ENCODE results near the gene PRPF31. TPM values are rescaled to one million over a fixed set of nuclear protein-coding genes. Genes with fewer than 3 reads are reported as not detected.

PRPF31 gene
- total RNA-seq, 2 experiments from 2014 or later: 67.5 to 71.8 TPM

GRCh38 chr19:54121259-54121658 lies 5.7 kb downstream of the PRPF31 start:
- CTCF ChIA-PET: no interaction called here

GRCh38 chr19:54123682-54124081 lies 8.1 kb downstream of the PRPF31 start:
- no peak overlapping the region for H3K27ac Mint-ChIP-seq
- no peak for DNase-seq
- H3K4me3 Mint-ChIP-seq: no peak overlapping the region
- H3K4me1 Mint-ChIP-seq (ENCODE audit: low read depth): no peaks in the 10 kb centered on the region
- peaks cover 29% of the 10 kb centered on the region for H3K36me3 Mint-ChIP-seq (ENCODE audit: low read depth)
- no peaks in the 10 kb centered on the region for H3K9me3 Mint-ChIP-seq
- CTCF ChIA-PET: no interaction called here
- intact Hi-C loops (cut with micrococcal nuclease): no loop called here
- no peaks in the 10 kb centered on the region for H3K27me3 Mint-ChIP-seq (ENCODE audit: low read depth)

More at GRCh38 chr19:54121259-54121658, 5.7 kb downstream of the PRPF31 start:
- H3K36me3 Mint-ChIP-seq (ENCODE audit: low read depth): peaks cover 22% of the 10 kb centered on the region
- DNase-seq: no peak
- intact Hi-C loops (cut with micrococcal nuclease): no loop called here
- no peak overlapping the region for H3K27ac Mint-ChIP-seq
- H3K27me3 Mint-ChIP-seq (ENCODE audit: low read depth): no peaks in the 10 kb centered on the region
- H3K4me3 Mint-ChIP-seq: no peak overlapping the region
- H3K4me1 Mint-ChIP-seq (ENCODE audit: low read depth): peaks cover 13% of the 10 kb centered on the region
- no peaks in the 10 kb centered on the region for H3K9me3 Mint-ChIP-seq

- CTCF ChIA-PET: no interaction called here
- DNase-seq: no peak
- H3K27me3 Mint-ChIP-seq (ENCODE audit: low read depth): no peaks in the 10 kb centered on the region
- no peak overlapping the region for H3K4me3 Mint-ChIP-seq
- H3K27ac Mint-ChIP-seq: no peak overlapping the region
- peaks cover 30% of the 10 kb centered on the region for H3K36me3 Mint-ChIP-seq (ENCODE audit: low read depth)
- H3K9me3 Mint-ChIP-seq: no peaks in the 10 kb centered on the region
- no peaks in the 10 kb centered on the region for H3K4me1 Mint-ChIP-seq (ENCODE audit: low read depth)
- intact Hi-C loops (cut with micrococcal nuclease): no loop called here
Observed at GRCh38 chr19:54124393-54124792, 8.8 kb downstream of the PRPF31 start.

- Mint-ChIP-seq H3K27me3 (ENCODE audit: low read depth) (no peaks in the 10 kb centered on the region), H3K9me3 (no peaks in the 10 kb centered on the region), H3K4me3 (no peak overlapping the region), H3K27ac (no peak overlapping the region), H3K4me1 (ENCODE audit: low read depth) (no peaks in the 10 kb centered on the region), H3K36me3 (ENCODE audit: low read depth) (peaks cover 28% of the 10 kb centered on the region)
- CTCF ChIA-PET: no interaction called here
- no peak for DNase-seq
- intact Hi-C loops (cut with micrococcal nuclease): no loop called here
Observed at GRCh38 chr19:54125713-54126112, 10.2 kb downstream of the PRPF31 start.

- Mint-ChIP-seq H3K27me3 (ENCODE audit: low read depth) (no peaks in the 10 kb centered on the region), H3K4me3 (no peak overlapping the region), H3K9me3 (no peaks in the 10 kb centered on the region), H3K4me1 (ENCODE audit: low read depth) (no peaks in the 10 kb centered on the region), H3K27ac (no peak overlapping the region), H3K36me3 (ENCODE audit: low read depth) (peaks cover 19% of the 10 kb centered on the region)
- intact Hi-C loops (cut with micrococcal nuclease): no loop called here
- no peak for DNase-seq
- CTCF ChIA-PET: no interaction called here
Observed at GRCh38 chr19:54127688-54128440, 12.3 kb downstream of the PRPF31 start.

- Mint-ChIP-seq H3K27me3 (ENCODE audit: low read depth) (no peaks in the 10 kb centered on the region), H3K27ac (no peak overlapping the region), H3K4me1 (ENCODE audit: low read depth) (no peaks in the 10 kb centered on the region), H3K9me3 (no peaks in the 10 kb centered on the region), H3K4me3 (no peak overlapping the region), H3K36me3 (ENCODE audit: low read depth) (peaks cover 17% of the 10 kb centered on the region)
- CTCF ChIA-PET: no interaction called here
- intact Hi-C loops (cut with micrococcal nuclease): no loop called here
- DNase-seq: no peak
Observed at GRCh38 chr19:54128441-54128725, 12.8 kb downstream of the PRPF31 start.

GRCh38 chr19:54128796-54129616 lies 13.5 kb downstream of the PRPF31 start:
- peaks cover 15% of the 10 kb centered on the region for H3K36me3 Mint-ChIP-seq (ENCODE audit: low read depth)
- H3K4me3 Mint-ChIP-seq: no peak overlapping the region
- intact Hi-C loops (cut with micrococcal nuclease): no loop called here
- no peaks in the 10 kb centered on the region for H3K27me3 Mint-ChIP-seq (ENCODE audit: low read depth)
- H3K9me3 Mint-ChIP-seq: no peaks in the 10 kb centered on the region
- H3K27ac Mint-ChIP-seq: no peak overlapping the region
- no peaks in the 10 kb centered on the region for H3K4me1 Mint-ChIP-seq (ENCODE audit: low read depth)
- CTCF ChIA-PET: no interaction called here
- no peak for DNase-seq

- Mint-ChIP-seq H3K36me3 (ENCODE audit: low read depth) (peaks cover 15% of the 10 kb centered on the region), H3K27ac (no peak overlapping the region), H3K27me3 (ENCODE audit: low read depth) (no peaks in the 10 kb centered on the region), H3K9me3 (no peaks in the 10 kb centered on the region), H3K4me1 (ENCODE audit: low read depth) (peaks cover 5% of the 10 kb centered on the region), H3K4me3 (no peak overlapping the region)
- intact Hi-C loops (cut with micrococcal nuclease): no loop called here
- no peak for DNase-seq
- CTCF ChIA-PET: no interaction called here
Observed at GRCh38 chr19:54129617-54129996, 14.1 kb downstream of the PRPF31 start.

- Mint-ChIP-seq H3K36me3 (ENCODE audit: low read depth) (peaks cover 6% of the 10 kb centered on the region), H3K4me3 (no peak overlapping the region), H3K4me1 (ENCODE audit: low read depth) (peaks cover 14% of the 10 kb centered on the region), H3K27ac (no peak overlapping the region), H3K27me3 (ENCODE audit: low read depth) (no peaks in the 10 kb centered on the region), H3K9me3 (no peaks in the 10 kb centered on the region)
- CTCF ChIA-PET: no interaction called here
- DNase-seq: no peak
- intact Hi-C loops (cut with micrococcal nuclease): loop anchor here (10.0 kb wide), 1 partner anchor 1121 kb away; the partner anchor contains the start of gene PPP6R1
Observed at GRCh38 chr19:54133312-54133956, 17.9 kb downstream of the PRPF31 start.

- H3K9me3 Mint-ChIP-seq: no peaks in the 10 kb centered on the region
- H3K4me3 Mint-ChIP-seq: no peak overlapping the region
- CTCF ChIA-PET: no interaction called here
- no peak for DNase-seq
- no peaks in the 10 kb centered on the region for H3K27me3 Mint-ChIP-seq (ENCODE audit: low read depth)
- intact Hi-C loops (cut with micrococcal nuclease): loop anchor here (10.0 kb wide), 1 partner anchor 1121 kb away; the partner anchor contains the start of gene PPP6R1
- peaks cover 19% of the 10 kb centered on the region for H3K4me1 Mint-ChIP-seq (ENCODE audit: low read depth)
- H3K27ac Mint-ChIP-seq: peak overlapping the region; percentile 14
- peaks cover 8% of the 10 kb centered on the region for H3K36me3 Mint-ChIP-seq (ENCODE audit: low read depth)
Observed at GRCh38 chr19:54133957-54134590, 18.5 kb downstream of the PRPF31 start.

- no peak overlapping the region for H3K27ac Mint-ChIP-seq
- DNase-seq: peak; percentile 21
- H3K27me3 Mint-ChIP-seq (ENCODE audit: low read depth): no peaks in the 10 kb centered on the region
- intact Hi-C loops (cut with micrococcal nuclease): loop anchor here (5.0 to 10.0 kb wide), 2 partner anchors 1119 to 1271 kb away; partner anchors contain the start of genes PPP6R1 and UBE2S
- no peaks in the 10 kb centered on the region for H3K9me3 Mint-ChIP-seq
- CTCF ChIA-PET: interaction anchor here (1.3 to 1.7 kb wide), 2 partner anchors 34 to 53 kb away, joined by 3 to 4 read pairs; partner anchors contain the start of gene MBOAT7
- peak overlapping the region; percentile 83 for H3K4me3 Mint-ChIP-seq
- H3K4me1 Mint-ChIP-seq (ENCODE audit: low read depth): peaks cover 35% of the 10 kb centered on the region
- peaks cover 3% of the 10 kb centered on the region for H3K36me3 Mint-ChIP-seq (ENCODE audit: low read depth)
Observed at GRCh38 chr19:54136086-54136863, 20.7 kb downstream of the PRPF31 start.

Measured in activated naive CD4-positive, alpha-beta T cell treated with anti-CD3 and anti-CD28 coated beads for 36 hours (primary cell).